UCSD-AML1 (cell line): ENCODE data around the gene CAPZB.

Experiments
- DNase-seq: peaks from one replicate; lab custom pipeline; 2025; ENCODE audit not compliant: unreplicated experiment; lab: John Stamatoyannopoulos, UW

The CAPZB gene

GRCh38 chr1:19410393-19410792 lies 74.9 kb downstream of the CAPZB start:
- DNase-seq = no peak

GRCh38 chr1:19409477-19410341 lies 75.6 kb downstream of the CAPZB start:
- no peak for DNase-seq

GRCh38 chr1:19407494-19408096 lies 77.7 kb downstream of the CAPZB start:
- DNase-seq = no peak

- DNase-seq = no peak
These were observed 78.7 kb downstream of the CAPZB start for GRCh38 chr1:19406680-19407079.

- DNase-seq = no peak
These were observed 79.4 kb downstream of the CAPZB start for GRCh38 chr1:19405761-19406487.

GRCh38 chr1:19405195-19405760 lies 80.1 kb downstream of the CAPZB start:
- DNase-seq = no peak

GRCh38 chr1:19404748-19405147 lies 80.6 kb downstream of the CAPZB start:
- no peak for DNase-seq

- no peak for DNase-seq
These were observed 82.1 kb downstream of the CAPZB start for GRCh38 chr1:19403256-19403655.

- no peak for DNase-seq
These were observed 83.1 kb downstream of the CAPZB start for GRCh38 chr1:19402031-19402813.

- DNase-seq = no peak
These were observed 83.8 kb downstream of the CAPZB start for GRCh38 chr1:19401535-19401889.

- DNase-seq = no peak
These were observed 84.3 kb downstream of the CAPZB start for GRCh38 chr1:19400875-19401534.

- DNase-seq = no peak
These were observed 85.1 kb downstream of the CAPZB start for GRCh38 chr1:19400192-19400611.

GRCh38 chr1:19398309-19398760 lies 87.0 kb downstream of the CAPZB start:
- no peak for DNase-seq

- no peak for DNase-seq
These were observed 88.0 kb downstream of the CAPZB start for GRCh38 chr1:19397217-19397945.

GRCh38 chr1:19396280-19396679 lies 89.1 kb downstream of the CAPZB start:
- DNase-seq = no peak

- no peak for DNase-seq
These were observed 89.6 kb downstream of the CAPZB start for GRCh38 chr1:19395678-19396192.

GRCh38 chr1:19393046-19393445 lies 92.3 kb downstream of the CAPZB start:
- DNase-seq = no peak

- no peak for DNase-seq
These were observed 93.1 kb downstream of the CAPZB start for GRCh38 chr1:19392221-19392620.

GRCh38 chr1:19391596-19391981 lies 93.8 kb downstream of the CAPZB start:
- no peak for DNase-seq
